H1 (cell line): Measurements from ENCODE around the gene LRRC46. TPM values are rescaled to one million over a fixed set of nuclear protein-coding genes. Genes with fewer than 3 reads are reported as not detected.

Source experiments
- CBX5 ChIP-seq: fragments of 300-800, 300-1000 bp; sonication (generic); IDR thresholded peaks from 2 replicates; pipeline ENCODE4 v1.7.1; 2016; ENCODE audit warnings: antibody characterized with exemption, low read length, low read depth
- FOSL1 ChIP-seq: IDR thresholded peaks from 2 replicates; pipeline ENCODE4 v1.6.1; 2011; ENCODE audit warnings: mild to moderate bottlenecking, low read depth, low read length, moderate library complexity; ENCODE audit not compliant: insufficient read depth
- KDM5A ChIP-seq: fragments of 200-600 bp; IDR thresholded peaks from 2 replicates; pipeline ENCODE4 v1.7.1; 2012; ENCODE audit warnings: mild to moderate bottlenecking, low read length, inconsistent platforms, mixed read lengths
- NRF1 ChIP-seq: IDR thresholded peaks from 2 replicates; pipeline ENCODE4 v1.6.1; 2011; ENCODE audit warnings: mild to moderate bottlenecking, low read depth, low read length, improper control_type of control experiment
- RBBP5 ChIP-seq: IDR thresholded peaks from 2 replicates; pipeline ENCODE4 v1.7.1; 2012; ENCODE audit warnings: low read depth, mild to moderate bottlenecking, inconsistent platforms, low read length, moderate library complexity, borderline replicate concordance
- RFX5 ChIP-seq: IDR thresholded peaks from 2 replicates; pipeline ENCODE4 v1.6.1; 2011; ENCODE audit warnings: low read depth, low read length, improper control_type of control experiment, borderline replicate concordance
- RXRA ChIP-seq: IDR thresholded peaks from 2 replicates; pipeline ENCODE4 v1.6.1; 2011; ENCODE audit warnings: low read depth, mild to moderate bottlenecking, low read length, moderate library complexity; ENCODE audit not compliant: insufficient read depth
- SAP30 ChIP-seq: fragments of 300-600 bp; sonication (generic); IDR thresholded peaks from 2 replicates; pipeline ENCODE4 v1.7.1; 2012; ENCODE audit warnings: low read length, moderate library complexity, mild to moderate bottlenecking, inconsistent platforms; ENCODE audit not compliant: insufficient read depth, insufficient replicate concordance
- SIN3A ChIP-seq, 2 experiments: IDR thresholded peaks in 1 of 2; conservative IDR thresholded peaks in 1 of 2; 2 replicates each; pipeline ENCODE4 v1.6.1; 2011 to 2012; ENCODE audit warnings: low read length in 2 of 2, improper control_type of control experiment in 1 of 2, low read depth in 1 of 2, mild to moderate bottlenecking in 1 of 2
- SP1 ChIP-seq: IDR thresholded peaks from 2 replicates; pipeline ENCODE4 v1.6.1; 2011; ENCODE audit warnings: low read depth, low read length
- SP2 ChIP-seq: IDR thresholded peaks from 2 replicates; pipeline ENCODE4 v1.6.1; 2012; ENCODE audit warnings: mild to moderate bottlenecking, low read length, inconsistent platforms
- TBP ChIP-seq: IDR thresholded peaks from 2 replicates; pipeline ENCODE4 v1.6.1; 2011; ENCODE audit warnings: low read depth, low read length, improper control_type of control experiment
- TEAD4 ChIP-seq: IDR thresholded peaks from 2 replicates; pipeline ENCODE4 v1.6.1; 2012; ENCODE audit warnings: low read depth, low read length, inconsistent platforms, mixed read lengths
- YY1 ChIP-seq: IDR thresholded peaks from 2 replicates; pipeline ENCODE4 v1.6.1; 2011; ENCODE audit warnings: low read depth, mild to moderate bottlenecking, low read length
- polyA plus RNA-seq, 7 experiments: library from polyadenylated mRNA; depleted of rRNA in 3 of 7; stranded (reverse) in 5 of 7; unstranded in 2 of 7; fragments of >200 nt in 5 of 7; fragments of 200-250 nt in 2 of 7; gene quantifications; 1 replicate in 5 of 7; 2 replicates in 1 of 7; 4 replicates in 1 of 7; pipeline versions ENCODE4 v1.2.1 to v1.2.3, GENCODE V29; 2011 to 2013; ENCODE audit warnings: missing spikeins in 2 of 7, mixed read lengths in 2 of 7
- total RNA-seq: library from RNA; stranded (reverse); fragmentation: NEBNext Ultra II Directional; extraction: Animal tissue kit (Norgen Biotek cat#: 25700); gene quantifications from 2 replicates; pipeline ENCODE4 v1.2.1, GENCODE V29; 2021
- TF ChIP-seq, protein P1 (sequence below): IDR thresholded peaks from 2 replicates; pipeline ENCODE4 v1.6.1; 2011; ENCODE audit warnings: low read length, improper control_type of control experiment
- TF ChIP-seq, protein P2 (sequence below), 3 experiments: IDR thresholded peaks; 1 replicate in 2 of 3; 2 replicates in 1 of 3; pipeline versions ENCODE4 v1.5.1 to v1.6.1; 2011; ENCODE audit warnings: low read length in 3 of 3, mild to moderate bottlenecking in 3 of 3, inconsistent platforms in 2 of 3, low read depth in 1 of 3, moderate library complexity in 1 of 3; ENCODE audit not compliant: insufficient read depth in 1 of 3; ENCODE audit errors: control extremely low read depth in 1 of 3
- TF ChIP-seq, protein P3 (sequence below): IDR thresholded peaks from 2 replicates; pipeline ENCODE4 v1.6.1; 2012; ENCODE audit warnings: inconsistent platforms
- TF ChIP-seq, protein P4 (sequence below): IDR thresholded peaks from 2 replicates; pipeline ENCODE4 v1.6.1; 2011; ENCODE audit warnings: low read depth, mild to moderate bottlenecking, low read length; ENCODE audit not compliant: insufficient read depth

The LRRC46 gene
- total and polyA plus RNA-seq, 2 of the 8 experiments (the other 6 are each of a cell fraction or from before 2014, with no cell fraction given) = 0.18 TPM; not detected in 1

DNA sequence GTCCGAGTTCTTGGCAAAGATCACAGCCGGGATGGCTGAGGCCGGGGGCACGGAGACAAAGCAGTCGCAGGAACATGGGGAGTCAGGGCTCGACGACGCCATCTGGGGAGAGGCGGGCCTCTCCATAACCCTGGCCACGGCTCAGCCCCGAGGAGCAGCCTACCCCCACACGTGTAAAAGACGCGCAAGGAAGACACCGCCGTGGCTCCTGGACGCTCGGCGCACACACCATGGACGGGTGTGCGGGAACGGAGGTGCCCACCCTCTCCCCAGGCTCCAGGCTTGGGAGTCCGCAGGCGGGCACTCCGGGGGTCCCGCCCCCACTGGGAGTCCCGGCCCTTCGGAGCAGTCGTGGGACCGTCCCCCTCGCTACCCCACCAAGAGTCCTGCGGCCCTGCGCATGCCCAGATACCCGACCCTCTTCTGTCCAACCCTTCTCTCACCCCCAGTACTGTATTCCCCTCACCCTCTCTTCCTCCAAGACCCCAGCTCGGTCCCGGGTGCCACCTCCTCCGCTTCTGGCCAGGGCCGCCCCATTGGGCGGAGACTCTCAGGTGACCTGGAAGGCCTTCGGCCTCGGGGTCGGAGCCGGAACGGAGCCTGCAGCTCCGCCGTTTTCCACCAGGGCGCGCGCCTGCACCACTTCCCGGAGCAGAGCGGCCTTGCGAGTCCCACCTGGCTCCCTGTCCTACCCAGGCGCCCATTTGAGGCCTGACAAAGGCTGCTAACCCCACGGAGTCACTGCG is 9.4 kb downstream of the LRRC46 start, which contains the start of gene SCRN2 (continued):
- TF ChIP-seq, protein P1, sequence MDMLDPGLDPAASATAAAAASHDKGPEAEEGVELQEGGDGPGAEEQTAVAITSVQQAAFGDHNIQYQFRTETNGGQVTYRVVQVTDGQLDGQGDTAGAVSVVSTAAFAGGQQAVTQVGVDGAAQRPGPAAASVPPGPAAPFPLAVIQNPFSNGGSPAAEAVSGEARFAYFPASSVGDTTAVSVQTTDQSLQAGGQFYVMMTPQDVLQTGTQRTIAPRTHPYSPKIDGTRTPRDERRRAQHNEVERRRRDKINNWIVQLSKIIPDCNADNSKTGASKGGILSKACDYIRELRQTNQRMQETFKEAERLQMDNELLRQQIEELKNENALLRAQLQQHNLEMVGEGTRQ = peak; percentile 70
- TF ChIP-seq YY1 (peak; percentile 37; the same call in 1 of the 2 replicates), FOSL1 (no peak), SP1 (peak; percentile 21; the same call in 1 of the 2 replicates), SAP30 (no peak), SP2 (no peak), NRF1 (peak; percentile 16; the same call in 1 of the 2 replicates), SIN3A (conservative IDR thresholded peaks at IDR 0.05 in 1 of 2, IDR thresholded peaks at IDR 0.05 in 1 of 2; ENCODE audit: low read depth in 1 of 2, low read length in 2 of 2) (peak in 1 of 2 experiments; percentile 44; a peak in 1 of 4 replicates), CBX5 (no peak), TBP (peak; percentile 57; the same call in 1 of the 2 replicates), RFX5 (0 out of 2 replicates have a peak, but pooled peaks have one; percentile 16), KDM5A (0 out of 2 replicates have a peak, but pooled peaks have one; percentile 23), TEAD4 (no peak), RXRA (no peak), RBBP5 (peak; percentile 61; the same call in 1 of the 2 replicates)
- TF ChIP-seq, protein P2, sequence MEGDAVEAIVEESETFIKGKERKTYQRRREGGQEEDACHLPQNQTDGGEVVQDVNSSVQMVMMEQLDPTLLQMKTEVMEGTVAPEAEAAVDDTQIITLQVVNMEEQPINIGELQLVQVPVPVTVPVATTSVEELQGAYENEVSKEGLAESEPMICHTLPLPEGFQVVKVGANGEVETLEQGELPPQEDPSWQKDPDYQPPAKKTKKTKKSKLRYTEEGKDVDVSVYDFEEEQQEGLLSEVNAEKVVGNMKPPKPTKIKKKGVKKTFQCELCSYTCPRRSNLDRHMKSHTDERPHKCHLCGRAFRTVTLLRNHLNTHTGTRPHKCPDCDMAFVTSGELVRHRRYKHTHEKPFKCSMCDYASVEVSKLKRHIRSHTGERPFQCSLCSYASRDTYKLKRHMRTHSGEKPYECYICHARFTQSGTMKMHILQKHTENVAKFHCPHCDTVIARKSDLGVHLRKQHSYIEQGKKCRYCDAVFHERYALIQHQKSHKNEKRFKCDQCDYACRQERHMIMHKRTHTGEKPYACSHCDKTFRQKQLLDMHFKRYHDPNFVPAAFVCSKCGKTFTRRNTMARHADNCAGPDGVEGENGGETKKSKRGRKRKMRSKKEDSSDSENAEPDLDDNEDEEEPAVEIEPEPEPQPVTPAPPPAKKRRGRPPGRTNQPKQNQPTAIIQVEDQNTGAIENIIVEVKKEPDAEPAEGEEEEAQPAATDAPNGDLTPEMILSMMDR (IDR thresholded peaks at IDR 0.05; ENCODE audit: control extremely low read depth in 1 of 3, insufficient read depth in 1 of 3, low read depth in 1 of 3, low read length in 3 of 3) = peak; percentile 90 to 96 (median 90)
- TF ChIP-seq, protein P3, sequence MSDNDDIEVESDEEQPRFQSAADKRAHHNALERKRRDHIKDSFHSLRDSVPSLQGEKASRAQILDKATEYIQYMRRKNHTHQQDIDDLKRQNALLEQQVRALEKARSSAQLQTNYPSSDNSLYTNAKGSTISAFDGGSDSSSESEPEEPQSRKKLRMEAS = peak; percentile 72
- TF ChIP-seq, protein P4, sequence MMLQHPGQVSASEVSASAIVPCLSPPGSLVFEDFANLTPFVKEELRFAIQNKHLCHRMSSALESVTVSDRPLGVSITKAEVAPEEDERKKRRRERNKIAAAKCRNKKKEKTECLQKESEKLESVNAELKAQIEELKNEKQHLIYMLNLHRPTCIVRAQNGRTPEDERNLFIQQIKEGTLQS = 0 out of 2 replicates have a peak, but pooled peaks have one; percentile 29
